Neuron (in vitro differentiated cells): Measurements from ENCODE around the gene WDR44.
"Not testable (repeated sequence)": the region's sequence is repeated elsewhere in the genome, so short reads cannot be mapped to it uniquely, and the experiment has no call there.

Experiments
- H2AFZ ChIP-seq: one replicate; pipeline ENCODE4 v1.6.1; 2013; ENCODE audit warnings: low read depth, mild to moderate bottlenecking, inconsistent platforms, low read length, moderate library complexity
- H3K27me3 ChIP-seq: one replicate; pipeline ENCODE4 v1.6.1; 2013; ENCODE audit warnings: low read length; ENCODE audit not compliant: insufficient read depth
- H3K36me3 ChIP-seq: one replicate; pipeline ENCODE4 v1.6.1; 2013; ENCODE audit warnings: low read length; ENCODE audit not compliant: insufficient read depth
- H3K4me1 ChIP-seq: one replicate; pipeline ENCODE4 v1.6.1; 2013; ENCODE audit warnings: low read length; ENCODE audit not compliant: insufficient read depth
- H3K4me3 ChIP-seq: 2 replicates; pipeline ENCODE4 v1.5.1; 2013; ENCODE audit warnings: mild to moderate bottlenecking, low read length, moderate library complexity
- H3K9me3 ChIP-seq: one replicate; pipeline ENCODE4 v1.6.1; 2013; ENCODE audit warnings: low read length

The WDR44 gene, protein sequence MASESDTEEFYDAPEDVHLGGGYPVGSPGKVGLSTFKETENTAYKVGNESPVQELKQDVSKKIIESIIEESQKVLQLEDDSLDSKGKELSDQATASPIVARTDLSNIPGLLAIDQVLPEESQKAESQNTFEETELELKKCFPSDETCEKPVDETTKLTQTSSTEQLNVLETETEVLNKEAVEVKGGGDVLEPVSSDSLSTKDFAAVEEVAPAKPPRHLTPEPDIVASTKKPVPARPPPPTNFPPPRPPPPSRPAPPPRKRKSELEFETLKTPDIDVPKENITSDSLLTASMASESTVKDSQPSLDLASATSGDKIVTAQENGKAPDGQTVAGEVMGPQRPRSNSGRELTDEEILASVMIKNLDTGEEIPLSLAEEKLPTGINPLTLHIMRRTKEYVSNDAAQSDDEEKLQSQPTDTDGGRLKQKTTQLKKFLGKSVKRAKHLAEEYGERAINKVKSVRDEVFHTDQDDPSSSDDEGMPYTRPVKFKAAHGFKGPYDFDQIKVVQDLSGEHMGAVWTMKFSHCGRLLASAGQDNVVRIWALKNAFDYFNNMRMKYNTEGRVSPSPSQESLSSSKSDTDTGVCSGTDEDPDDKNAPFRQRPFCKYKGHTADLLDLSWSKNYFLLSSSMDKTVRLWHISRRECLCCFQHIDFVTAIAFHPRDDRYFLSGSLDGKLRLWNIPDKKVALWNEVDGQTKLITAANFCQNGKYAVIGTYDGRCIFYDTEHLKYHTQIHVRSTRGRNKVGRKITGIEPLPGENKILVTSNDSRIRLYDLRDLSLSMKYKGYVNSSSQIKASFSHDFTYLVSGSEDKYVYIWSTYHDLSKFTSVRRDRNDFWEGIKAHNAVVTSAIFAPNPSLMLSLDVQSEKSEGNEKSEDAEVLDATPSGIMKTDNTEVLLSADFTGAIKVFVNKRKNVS

DNA sequence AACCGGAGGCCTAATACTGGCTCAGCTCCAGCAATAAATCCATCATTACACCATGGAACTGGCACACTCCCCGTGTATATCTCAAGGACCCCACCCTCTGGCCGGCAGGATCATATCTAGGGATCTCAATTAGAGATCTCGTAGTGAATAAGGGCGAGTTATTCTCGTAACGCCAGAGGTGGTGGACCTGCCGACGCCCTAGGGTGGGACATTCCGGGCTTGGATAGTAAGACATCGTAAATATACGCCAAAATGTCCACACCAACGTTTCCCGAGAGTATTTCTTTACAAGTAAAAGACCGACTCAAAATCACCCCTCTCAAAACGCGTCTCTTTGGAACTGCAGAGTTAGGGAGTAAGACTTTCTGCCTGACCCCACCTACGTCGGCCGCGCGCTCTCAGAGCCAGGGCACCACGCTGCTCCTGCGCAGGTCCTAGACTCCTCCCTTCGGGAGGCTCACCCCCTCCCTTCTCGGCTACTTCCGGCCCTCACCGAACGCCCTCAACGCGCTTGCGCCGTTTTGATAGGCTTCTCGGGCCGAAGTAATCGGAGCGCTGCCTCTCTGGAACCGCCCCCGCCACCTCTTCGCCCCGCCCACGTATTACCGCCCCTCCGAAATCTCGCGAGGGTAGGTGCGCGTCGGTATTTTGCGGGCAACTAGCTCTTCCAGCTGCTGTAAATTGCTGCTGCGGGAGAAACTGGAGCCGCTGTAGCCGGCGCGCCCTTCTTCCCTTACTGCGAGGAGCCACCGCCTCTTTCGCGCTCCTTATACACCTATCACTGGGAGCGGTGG is at the start of gene WDR44:
Gene WDR44, plus strand, starts transcription at position 643 of the 794 bp plus-strand sequence. CDS start 398 bp downstream, outside the sequence.
- Histone ChIP-seq H3K36me3 (no peaks in the 10 kb centered on the region), H3K4me1 (peaks cover 7% of the 10 kb centered on the region), H3K9me3 (no peaks in the 10 kb centered on the region), H2AFZ (peak within 1 kb of the TSS; percentile 51), H3K4me3 (peak within 1 kb of the TSS; percentile 74), H3K27me3 (no peaks in the 10 kb centered on the region)

DNA sequence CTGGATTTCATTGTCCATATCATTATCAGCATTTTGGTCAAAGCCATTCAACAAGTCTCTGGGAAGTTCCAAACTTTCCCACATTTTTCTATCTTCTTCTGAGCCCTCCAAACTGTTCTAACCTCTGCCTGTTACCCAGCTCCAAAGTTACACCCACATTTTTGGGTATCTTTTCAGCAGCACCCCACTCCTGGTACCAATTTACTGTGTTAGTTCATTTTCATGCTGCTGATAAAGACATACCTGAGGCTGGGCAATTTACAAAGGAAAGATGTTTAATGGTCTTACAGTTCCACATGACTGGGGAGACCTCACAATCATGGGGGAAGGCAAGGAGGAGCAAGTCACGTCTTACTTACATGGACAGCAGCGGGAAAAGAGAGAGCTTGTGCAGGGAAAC is 40.1 kb upstream of the WDR44 start:
- H3K4me3 ChIP-seq, H3K4me1 ChIP-seq, H2AFZ ChIP-seq, H3K36me3 ChIP-seq, H3K27me3 ChIP-seq, H3K9me3 ChIP-seq: not testable (repeated sequence)

DNA sequence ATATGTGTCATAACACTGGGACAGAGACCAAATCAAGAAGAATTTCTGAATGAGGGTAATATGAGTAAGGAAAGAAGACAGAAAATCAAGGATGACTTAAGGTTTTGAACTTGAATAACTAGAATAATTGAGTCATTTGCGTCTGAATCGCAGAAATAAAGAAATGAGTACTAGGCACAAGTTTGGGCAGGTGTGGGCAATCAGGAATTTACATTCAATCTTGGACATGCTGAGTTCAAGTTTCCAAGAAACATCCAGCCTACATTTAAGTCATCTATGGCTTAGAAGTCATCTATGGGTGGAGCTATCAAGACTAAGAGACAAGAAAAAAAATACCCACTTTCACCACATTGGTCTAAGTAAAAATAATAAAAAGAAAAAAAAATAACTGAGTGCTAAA is 30.4 kb upstream of the WDR44 start:
- H3K27me3 ChIP-seq: peaks cover 2% of the 10 kb centered on the region
- no peak overlapping the region for H2AFZ ChIP-seq
- no peak overlapping the region for H3K4me3 ChIP-seq
- H3K4me1 ChIP-seq: no peaks in the 10 kb centered on the region
- H3K36me3 ChIP-seq: no peaks in the 10 kb centered on the region
- no peaks in the 10 kb centered on the region for H3K9me3 ChIP-seq

DNA sequence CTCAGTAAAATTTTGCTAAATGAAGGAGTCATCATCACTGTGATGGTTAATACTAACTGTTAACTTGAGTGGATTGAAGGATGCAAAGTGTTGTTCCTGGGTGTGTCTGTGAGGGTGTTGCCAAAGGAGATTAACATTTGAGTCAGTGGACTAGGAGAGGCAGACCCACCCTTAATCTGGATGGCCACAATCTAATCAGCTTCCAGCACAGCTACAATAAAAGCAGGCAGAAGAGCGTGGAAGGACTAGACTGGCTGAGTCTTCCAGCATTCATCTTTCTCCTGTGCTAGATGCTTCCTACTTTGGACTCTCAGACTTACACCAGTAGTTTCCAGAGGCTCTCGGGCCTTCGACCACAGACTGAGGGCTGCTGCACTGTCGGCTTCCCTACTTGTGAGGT is 21.3 kb upstream of the WDR44 start:
- Histone ChIP-seq H2AFZ (no peak overlapping the region), H3K4me1 (no peaks in the 10 kb centered on the region), H3K9me3 (no peaks in the 10 kb centered on the region), H3K27me3 (peaks cover 3% of the 10 kb centered on the region), H3K4me3 (no peak overlapping the region), H3K36me3 (no peaks in the 10 kb centered on the region)

DNA sequence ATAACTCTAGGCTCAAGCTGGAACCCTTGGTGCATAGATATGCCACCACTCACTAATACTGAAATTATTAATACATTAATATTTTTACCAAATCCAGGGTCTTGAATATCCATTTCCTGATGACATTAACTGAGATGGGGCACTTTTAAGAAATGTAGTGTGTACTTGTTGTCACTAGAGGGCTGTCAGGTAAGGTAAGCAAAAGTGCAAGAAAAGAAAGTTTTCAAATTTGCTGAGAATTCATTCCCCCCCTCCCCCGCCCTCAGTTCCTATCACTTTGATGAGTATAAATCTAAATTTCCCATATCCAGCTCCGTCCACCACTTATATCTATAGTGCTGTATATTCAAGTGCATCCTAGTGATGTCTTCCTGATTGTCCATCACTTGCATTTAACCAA is 20.5 kb upstream of the WDR44 start:
- H3K4me1 ChIP-seq: no peaks in the 10 kb centered on the region

DNA sequence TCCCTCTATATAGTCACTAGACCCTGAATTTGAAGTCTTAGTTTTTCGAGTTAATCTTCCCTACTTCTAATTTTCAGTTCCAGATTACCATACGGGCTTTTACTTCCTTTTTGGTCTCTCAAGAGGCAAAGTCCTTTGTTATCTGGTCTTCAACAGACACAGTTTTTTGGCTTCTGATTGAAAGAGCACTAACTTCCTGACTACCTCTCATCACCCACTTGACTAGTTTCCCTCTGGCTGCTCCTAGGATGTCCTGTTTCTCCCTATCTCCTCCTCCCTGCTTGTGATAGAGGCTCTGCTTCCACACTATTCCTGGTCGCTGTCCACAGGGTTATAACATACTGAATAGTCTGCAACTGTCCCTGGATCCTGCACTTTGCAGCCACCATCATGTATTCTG is 16.7 kb upstream of the WDR44 start:
- Histone ChIP-seq H3K9me3 (no peaks in the 10 kb centered on the region), H3K27me3 (peaks cover 3% of the 10 kb centered on the region)

More for the DNA sequence above, 20.5 kb upstream of the WDR44 start:
- Histone ChIP-seq H3K27me3 (peaks cover 3% of the 10 kb centered on the region), H2AFZ (no peak overlapping the region), H3K9me3 (no peaks in the 10 kb centered on the region), H3K36me3 (no peaks in the 10 kb centered on the region), H3K4me3 (no peak overlapping the region)

DNA sequence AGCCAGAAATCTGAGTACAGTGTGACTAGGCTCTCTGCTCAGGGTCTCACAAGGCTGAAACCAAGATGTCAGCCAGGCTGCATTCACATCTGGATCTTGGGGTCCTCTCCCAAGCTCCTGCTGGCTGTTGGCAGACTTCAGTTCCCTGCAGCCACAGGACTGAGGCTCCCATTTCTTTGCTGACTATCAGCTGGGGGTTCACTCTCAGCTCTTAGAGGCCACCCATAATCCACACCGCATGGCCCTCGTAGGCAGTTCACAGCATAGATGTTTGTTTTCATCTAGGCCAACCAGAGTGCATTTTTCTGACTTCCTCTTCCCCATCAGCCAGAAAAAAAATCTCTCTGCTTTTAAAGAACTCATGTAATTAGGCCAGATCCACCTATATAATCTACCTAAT is 8.2 kb upstream of the WDR44 start:
- Histone ChIP-seq H3K4me1 (no peaks in the 10 kb centered on the region), H2AFZ (no peak overlapping the region), H3K27me3 (no peaks in the 10 kb centered on the region), H3K9me3 (no peaks in the 10 kb centered on the region), H3K4me3 (no peak overlapping the region), H3K36me3 (no peaks in the 10 kb centered on the region)

More for the DNA sequence above, 16.7 kb upstream of the WDR44 start:
- Histone ChIP-seq H3K4me3 (no peak overlapping the region), H3K36me3 (no peaks in the 10 kb centered on the region), H3K4me1 (no peaks in the 10 kb centered on the region), H2AFZ (no peak overlapping the region)

DNA sequence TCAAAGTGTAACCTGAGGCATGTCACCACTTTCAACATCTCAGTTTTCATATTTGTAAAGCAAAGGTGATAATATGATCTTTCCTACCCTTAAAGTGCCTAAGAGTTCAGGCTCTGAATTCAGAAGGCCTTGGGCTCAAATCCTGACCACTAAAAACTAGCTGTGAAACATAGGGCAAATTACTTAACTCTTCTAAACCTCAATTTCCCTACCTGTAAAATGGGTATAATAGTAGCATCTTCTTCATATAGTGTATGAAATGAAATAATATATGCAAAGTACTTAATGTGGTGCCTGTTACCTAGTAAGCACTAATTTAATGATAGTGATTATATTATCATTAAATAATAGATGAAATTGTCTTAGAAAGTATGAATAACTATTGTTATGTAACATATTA is 7.0 kb upstream of the WDR44 start:
- Histone ChIP-seq H2AFZ (no peak overlapping the region), H3K27me3 (no peaks in the 10 kb centered on the region), H3K4me3 (no peak overlapping the region), H3K9me3 (no peaks in the 10 kb centered on the region), H3K4me1 (no peaks in the 10 kb centered on the region), H3K36me3 (no peaks in the 10 kb centered on the region)

DNA sequence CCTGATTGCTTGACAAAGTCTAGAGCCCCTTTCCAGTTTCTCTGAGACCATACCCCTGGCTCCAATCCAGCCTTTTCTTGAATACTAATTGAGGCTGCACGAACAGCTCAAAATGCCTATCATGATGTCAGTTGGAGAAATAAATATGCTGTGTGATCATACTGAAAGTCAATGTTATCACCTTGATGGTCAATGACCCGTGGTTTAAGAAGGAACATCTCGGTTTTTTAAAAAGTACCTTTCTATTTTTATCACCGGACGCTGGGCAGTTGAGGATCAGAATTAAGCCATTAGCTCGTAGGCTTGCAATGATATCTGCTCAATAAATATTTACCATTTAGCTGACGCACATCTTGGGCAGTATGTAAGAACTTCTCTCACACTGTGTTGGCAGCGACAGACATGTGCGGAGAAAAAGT is 852 bp upstream of the WDR44 start:
- Histone ChIP-seq H3K4me1 (peaks cover 7% of the 10 kb centered on the region), H3K36me3 (no peaks in the 10 kb centered on the region), H2AFZ (no peak overlapping the region), H3K27me3 (no peaks in the 10 kb centered on the region), H3K9me3 (no peaks in the 10 kb centered on the region), H3K4me3 (peak overlapping the region; percentile 65)

DNA sequence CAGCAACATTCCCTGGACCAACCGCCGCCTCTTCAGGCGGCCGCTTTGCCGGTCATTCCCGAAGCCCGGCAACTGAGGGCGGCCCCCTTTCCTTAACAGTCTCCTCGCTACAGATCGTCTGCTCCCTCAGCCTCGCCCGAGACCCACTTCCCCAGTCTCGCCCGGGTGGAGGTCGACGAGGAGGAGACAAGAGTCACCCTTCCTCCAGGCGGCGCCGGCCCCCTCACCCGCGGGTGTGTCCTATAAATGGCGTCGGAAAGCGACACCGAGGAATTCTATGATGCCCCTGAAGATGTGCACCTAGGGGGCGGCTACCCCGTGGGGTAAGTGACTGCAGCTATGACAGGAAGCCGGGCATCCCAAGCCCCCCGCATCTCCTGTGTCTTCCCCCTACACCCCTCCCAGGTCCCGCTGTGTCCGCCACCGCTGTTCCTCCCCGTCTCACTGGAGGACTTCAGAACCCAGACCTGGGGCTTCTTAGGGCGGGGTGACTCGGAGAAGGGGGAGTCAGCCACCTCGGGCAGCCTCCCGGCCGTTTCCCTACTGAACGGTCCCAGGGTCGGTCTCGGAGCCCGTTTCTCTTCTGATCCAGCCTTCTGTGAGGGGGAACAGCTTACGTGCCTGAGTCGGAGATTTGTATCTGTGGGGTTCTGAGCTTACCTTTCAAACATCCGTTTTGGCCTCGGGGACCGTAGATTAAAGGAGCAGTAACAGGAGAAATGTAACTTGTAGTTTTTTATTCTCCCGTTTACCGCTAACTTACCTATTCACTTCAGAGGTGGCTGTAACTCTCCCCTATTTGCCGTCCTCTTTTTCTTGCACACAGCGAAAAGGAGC is 570 bp downstream of the WDR44 start:
- Histone ChIP-seq H3K4me3 (peak overlapping the region; percentile 74), H3K9me3 (no peaks in the 10 kb centered on the region), H2AFZ (peak overlapping the region; percentile 51), H3K4me1 (peaks cover 7% of the 10 kb centered on the region), H3K27me3 (no peaks in the 10 kb centered on the region), H3K36me3 (no peaks in the 10 kb centered on the region)

DNA sequence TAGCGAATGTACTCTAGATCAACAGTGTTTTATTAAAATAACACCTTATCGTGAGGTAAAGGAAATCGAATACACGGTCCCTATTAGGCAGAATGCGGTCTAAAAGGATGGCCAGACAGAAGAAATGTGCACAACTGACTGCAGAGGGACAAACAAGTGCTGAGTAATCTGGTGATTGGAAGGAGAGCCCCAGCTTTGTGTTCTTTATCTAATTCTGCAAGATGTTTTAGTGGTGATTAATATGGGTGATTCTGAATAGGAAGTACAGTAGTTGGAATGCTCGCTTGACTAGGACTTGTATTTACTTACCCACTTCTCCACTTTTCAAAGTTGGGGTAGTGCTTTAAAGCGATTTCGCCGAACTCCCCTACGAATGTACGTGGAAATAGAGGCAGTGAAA is 1.2 kb downstream of the WDR44 start:
- Histone ChIP-seq H2AFZ (no peak overlapping the region), H3K9me3 (no peaks in the 10 kb centered on the region), H3K36me3 (no peaks in the 10 kb centered on the region), H3K4me1 (peaks cover 7% of the 10 kb centered on the region), H3K27me3 (no peaks in the 10 kb centered on the region), H3K4me3 (peak overlapping the region; percentile 74)

DNA sequence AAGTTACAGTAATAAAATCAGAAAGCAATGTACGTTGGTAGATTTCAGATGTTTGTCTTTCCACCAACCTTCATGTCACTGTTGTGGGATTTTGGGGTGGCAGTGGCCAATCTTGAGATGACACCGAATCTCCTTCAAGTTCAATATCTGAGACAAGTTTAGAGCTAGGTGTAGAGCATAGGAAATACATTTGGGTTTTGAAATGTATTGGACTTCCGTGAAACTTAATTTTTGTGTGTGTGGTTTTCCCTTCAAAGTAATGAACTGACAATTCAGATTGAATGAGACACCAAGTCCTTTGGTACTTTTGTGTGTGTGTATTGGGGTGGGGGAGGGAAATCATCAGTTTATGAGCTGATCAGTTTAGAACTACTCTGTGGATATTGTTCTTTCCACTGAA is 1.8 kb downstream of the WDR44 start:
- Histone ChIP-seq H3K36me3 (no peaks in the 10 kb centered on the region), H3K4me3 (peak overlapping the region; percentile 74), H3K4me1 (peaks cover 7% of the 10 kb centered on the region), H3K9me3 (no peaks in the 10 kb centered on the region), H2AFZ (no peak overlapping the region), H3K27me3 (no peaks in the 10 kb centered on the region)
